Measurements from ENCODE around the gene RUNX2. TPM values are rescaled to one million over a fixed set of nuclear protein-coding genes. Genes with fewer than 3 reads are reported as not detected.

Gene RUNX2
- total and polyA plus RNA-seq, 10 of the 15 experiments (the other 5 are each of a cell fraction or from before 2014, with no cell fraction given): 0.01 to 0.77 (median 0.15) TPM; not detected in 3

- TF ChIP-seq ZBTB33 (IDR thresholded peaks at IDR 0.05) (no peak), KLF5 (IDR thresholded peaks at IDR 0.05; ENCODE audit: partially characterized antibody) (no peak), RB1 (IDR thresholded peaks at IDR 0.05; ENCODE audit: borderline replicate concordance) (no peak), CBFB (IDR thresholded peaks at IDR 0.05; ENCODE audit: low read depth) (no peak), CHD4 (IDR thresholded peaks at IDR 0.05) (no peak)
Observed at GRCh38 chr6:45301348-45302142, 26.6 kb upstream of the RUNX2 start (continued).

- 63% methylated on average over 3 of the region's 3 CpGs for WGBS (ENCODE audit: insufficient coverage, insufficient replicate concordance, low lambda C conversion rate, missing lambda C conversion rate)
- ATAC-seq (no peak), FAIRE-seq (no peak), DNase-seq (ENCODE audit: low read depth, low spot score) (no peak)
- Histone ChIP-seq H3K79me2 (ENCODE audit: control insufficient read depth, insufficient read depth, low read length) (no peaks in the 10 kb centered on the region), H3K27me3 (replicated peaks in 1 of 2; ENCODE audit: control insufficient read depth in 2 of 2, insufficient read depth in 2 of 2, low read length in 1 of 2) (no peaks in the 10 kb centered on the region), H3K9ac (ENCODE audit: control insufficient read depth, insufficient read depth, low read length) (no peak overlapping the region), H3K4me3 (no peak overlapping the region), H3K4me2 (ENCODE audit: control insufficient read depth, insufficient read depth) (no peak overlapping the region), H3K4me1 (ENCODE audit: control insufficient read depth, insufficient read depth, low read length) (no peaks in the 10 kb centered on the region), H3K27ac (ENCODE audit: control insufficient read depth, insufficient read depth) (no peak overlapping the region), H4K20me1 (ENCODE audit: control insufficient read depth, insufficient read depth) (no peaks in the 10 kb centered on the region), H3K9me3 (replicated peaks; ENCODE audit: control insufficient read depth, insufficient read depth, low read length) (no peaks in the 10 kb centered on the region; the same call in 2 of the 3 replicates), H2AFZ (ENCODE audit: control insufficient read depth, low read depth, low read length) (no peak overlapping the region), H3K36me3 (ENCODE audit: control insufficient read depth in 2 of 2, insufficient read depth in 2 of 2, low read length in 1 of 2) (no peaks in the 10 kb centered on the region)
- ChIA-PET CTCF (no interaction called here), POLR2A (no interaction called here), RAD21 (ENCODE audit: unreplicated experiment) (no interaction called here), SMC1A (ENCODE audit: uncharacterized antibody, unreplicated experiment) (no interaction called here)
- BruUV-seq (replicated peaks): no TSS peak
- intact Hi-C loops (cut with micrococcal nuclease; ENCODE audit: unreplicated experiment) (no loop called here), in situ Hi-C loops (cut with MboI) (no loop called here)
- TF ChIP-seq PML (IDR thresholded peaks at IDR 0.05; ENCODE audit: low read length) (no peak), TCF3 (IDR thresholded peaks at IDR 0.05; ENCODE audit: borderline replicate concordance, insufficient read depth, low read depth, low read length) (no peak), DPF2 (IDR thresholded peaks at IDR 0.05) (no peak), MXI1 (IDR thresholded peaks at IDR 0.05; ENCODE audit: low read depth, low read length) (no peak), EGR1 (IDR thresholded peaks at IDR 0.05; ENCODE audit: borderline replicate concordance in 1 of 2, low read depth in 2 of 2, low read length in 2 of 2) (no peak)
Observed at GRCh38 chr6:45302832-45303231, 25.3 kb upstream of the RUNX2 start.
